HL-60/S4 (cell line): ENCODE results near the gene AGXT2.
"Not testable (repeated sequence)": the region's sequence is repeated elsewhere in the genome, so short reads cannot be mapped to it uniquely, and the experiment has no call there.

Experiments
- in situ Hi-C: fragments of 300-500 bp; cut with MboI; formaldehyde crosslinking; loops from 2 replicates; pipeline ENCODE4 v1.14.3; 2022; ENCODE audit warnings: low sequenced_read_pairs

The AGXT2 gene

GRCh38 chr5:35058374-35058788 lies 10.6 kb upstream of the AGXT2 start:
- in situ Hi-C loops, result no loop called here

- in situ Hi-C loops, result no loop called here
Observed at GRCh38 chr5:35056686-35057085, 8.9 kb upstream of the AGXT2 start.

- in situ Hi-C loops, result no loop called here
Observed at GRCh38 chr5:35052838-35053237, 5.1 kb upstream of the AGXT2 start.

- in situ Hi-C loops, result no loop called here
Observed at GRCh38 chr5:35050541-35051126, 2.9 kb upstream of the AGXT2 start.

GRCh38 chr5:35048910-35049309 lies 1.2 kb upstream of the AGXT2 start:
- in situ Hi-C loops, result no loop called here

- in situ Hi-C loops, result no loop called here
Observed at GRCh38 chr5:35046774-35047173, 975 bp downstream of the AGXT2 start.

- in situ Hi-C loops, result no loop called here
Observed at GRCh38 chr5:35045280-35045679, 2.5 kb downstream of the AGXT2 start.

GRCh38 chr5:35044649-35045048 lies 3.1 kb downstream of the AGXT2 start:
- in situ Hi-C loops, result no loop called here

- in situ Hi-C loops, result no loop called here
Observed at GRCh38 chr5:35042781-35043180, 5.0 kb downstream of the AGXT2 start.

GRCh38 chr5:35041261-35041660 lies 6.5 kb downstream of the AGXT2 start:
- in situ Hi-C loops, result no loop called here

- in situ Hi-C loops, result no loop called here
Observed at GRCh38 chr5:35038891-35039290, 8.9 kb downstream of the AGXT2 start.

- in situ Hi-C loops, result no loop called here
Observed at GRCh38 chr5:35036536-35036935, 11.2 kb downstream of the AGXT2 start.

GRCh38 chr5:35035929-35036328 lies 11.8 kb downstream of the AGXT2 start:
- in situ Hi-C loops, result not testable (repeated sequence)

GRCh38 chr5:35035271-35035670 lies 12.5 kb downstream of the AGXT2 start:
- in situ Hi-C loops, result no loop called here

GRCh38 chr5:35032356-35032755 lies 15.4 kb downstream of the AGXT2 start:
- in situ Hi-C loops, result no loop called here

- in situ Hi-C loops, result no loop called here
Observed at GRCh38 chr5:35031276-35031675, 16.5 kb downstream of the AGXT2 start.

- in situ Hi-C loops, result no loop called here
Observed at GRCh38 chr5:35030426-35031100, 17.2 kb downstream of the AGXT2 start.

GRCh38 chr5:35029333-35029732 lies 18.4 kb downstream of the AGXT2 start:
- in situ Hi-C loops, result no loop called here

- in situ Hi-C loops, result no loop called here
Observed at GRCh38 chr5:35026941-35027340, 20.8 kb downstream of the AGXT2 start.

GRCh38 chr5:35026280-35026840 lies 21.4 kb downstream of the AGXT2 start:
- in situ Hi-C loops, result no loop called here

GRCh38 chr5:35024911-35025510 lies 22.7 kb downstream of the AGXT2 start:
- in situ Hi-C loops, result loop anchor here (25.0 kb wide), 1 partner anchor 538 kb away; no protein-coding TSS in a partner anchor
